ENCODE results near the gene RTTN.

GRCh38 chr18:70146174-70146573, 59.3 kb downstream of the RTTN start:
- TF ChIP-seq, protein P1, sequence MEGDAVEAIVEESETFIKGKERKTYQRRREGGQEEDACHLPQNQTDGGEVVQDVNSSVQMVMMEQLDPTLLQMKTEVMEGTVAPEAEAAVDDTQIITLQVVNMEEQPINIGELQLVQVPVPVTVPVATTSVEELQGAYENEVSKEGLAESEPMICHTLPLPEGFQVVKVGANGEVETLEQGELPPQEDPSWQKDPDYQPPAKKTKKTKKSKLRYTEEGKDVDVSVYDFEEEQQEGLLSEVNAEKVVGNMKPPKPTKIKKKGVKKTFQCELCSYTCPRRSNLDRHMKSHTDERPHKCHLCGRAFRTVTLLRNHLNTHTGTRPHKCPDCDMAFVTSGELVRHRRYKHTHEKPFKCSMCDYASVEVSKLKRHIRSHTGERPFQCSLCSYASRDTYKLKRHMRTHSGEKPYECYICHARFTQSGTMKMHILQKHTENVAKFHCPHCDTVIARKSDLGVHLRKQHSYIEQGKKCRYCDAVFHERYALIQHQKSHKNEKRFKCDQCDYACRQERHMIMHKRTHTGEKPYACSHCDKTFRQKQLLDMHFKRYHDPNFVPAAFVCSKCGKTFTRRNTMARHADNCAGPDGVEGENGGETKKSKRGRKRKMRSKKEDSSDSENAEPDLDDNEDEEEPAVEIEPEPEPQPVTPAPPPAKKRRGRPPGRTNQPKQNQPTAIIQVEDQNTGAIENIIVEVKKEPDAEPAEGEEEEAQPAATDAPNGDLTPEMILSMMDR (IDR thresholded peaks at IDR 0.05) = no peak
- TF ChIP-seq POLR2A (IDR thresholded peaks at IDR 0.05) = no peak
- TF ChIP-seq EP300 (IDR thresholded peaks at IDR 0.05) = no peak
